Thyroid gland (tissue), 4 donors: ENCODE measurements around the gene CLMP.

Experiments used
- CTCF ChIP-seq, 6 experiments: fragments of 200-600 bp in 3 of 6; fragments of 450-650 bp in 3 of 6; sonication (generic) in 3 of 6; IDR thresholded peaks; one replicate each; pipeline ENCODE4 v1.5.1; 2016 to 2019; ENCODE audit warnings: antibody characterized with exemption in 6 of 6, mild to moderate bottlenecking in 2 of 6, inconsistent platforms in 1 of 6, moderate library complexity in 1 of 6
- POLR2A ChIP-seq, 2 donors: fragments of 450-650 bp; IDR thresholded peaks; one replicate each; pipeline ENCODE4 v1.6.1; 2017; ENCODE audit warnings: antibody characterized with exemption in 2 of 2, mild to moderate bottlenecking in 2 of 2, moderate library complexity in 1 of 2

- TF ChIP-seq CTCF (IDR thresholded peaks at IDR 0.05) (no peak), POLR2A (IDR thresholded peaks at IDR 0.05) (no peak)
Measured at GRCh38 chr11:123148965-123149364, 46.1 kb downstream of the CLMP start.
